ENCODE data around the gene EPG5. TPM values are rescaled to one million over a fixed set of nuclear protein-coding genes. Genes with fewer than 3 reads are reported as not detected.
"Not testable (repeated sequence)": the region's sequence is repeated elsewhere in the genome, so short reads cannot be mapped to it uniquely, and the experiment has no call there.

Gene EPG5
- total and polyA plus RNA-seq, 9 donors: 9.1 to 17.1 (median 11.5) TPM

DNA sequence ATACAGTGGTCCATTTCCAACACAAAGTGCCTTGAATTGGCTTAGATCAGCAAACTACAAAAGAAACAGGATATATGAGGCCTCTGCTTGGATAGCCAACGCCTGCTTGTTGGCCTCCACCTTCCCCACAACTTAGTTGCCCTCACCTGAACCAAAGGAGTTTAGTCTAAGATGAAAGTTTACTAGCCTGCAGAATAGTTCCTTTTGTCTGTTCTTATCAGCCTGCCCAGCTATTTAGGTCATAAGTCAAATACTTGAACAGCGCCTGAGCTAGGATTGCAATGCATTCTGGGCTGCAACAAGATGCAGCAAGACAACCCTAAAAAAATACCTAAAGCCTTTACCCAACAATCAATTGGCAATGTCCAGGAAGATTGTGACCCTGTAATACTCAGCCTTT lies 13.1 kb upstream of the EPG5 start:
- H3K9me3 ChIP-seq (replicated peaks; ENCODE audit: control insufficient read depth, low read depth, low read length): no peaks in the 10 kb centered on the region
- H3K4me1 ChIP-seq (ENCODE audit: control insufficient read depth, insufficient read depth, low read length): no peaks in the 10 kb centered on the region
- DNase-seq: no peak
- no peaks in the 10 kb centered on the region for H3K27me3 ChIP-seq (ENCODE audit: control insufficient read depth, insufficient read depth, low read length)
- 83% methylated on average over 1 of the region's 2 CpGs for WGBS (ENCODE audit: insufficient coverage)
- no peaks in the 10 kb centered on the region for H3K36me3 ChIP-seq (ENCODE audit: control insufficient read depth, insufficient read depth, low read length)
- H3K4me3 ChIP-seq (ENCODE audit: low read length): no peak overlapping the region
- H3K27ac ChIP-seq (ENCODE audit: low read length): no peak overlapping the region

DNA sequence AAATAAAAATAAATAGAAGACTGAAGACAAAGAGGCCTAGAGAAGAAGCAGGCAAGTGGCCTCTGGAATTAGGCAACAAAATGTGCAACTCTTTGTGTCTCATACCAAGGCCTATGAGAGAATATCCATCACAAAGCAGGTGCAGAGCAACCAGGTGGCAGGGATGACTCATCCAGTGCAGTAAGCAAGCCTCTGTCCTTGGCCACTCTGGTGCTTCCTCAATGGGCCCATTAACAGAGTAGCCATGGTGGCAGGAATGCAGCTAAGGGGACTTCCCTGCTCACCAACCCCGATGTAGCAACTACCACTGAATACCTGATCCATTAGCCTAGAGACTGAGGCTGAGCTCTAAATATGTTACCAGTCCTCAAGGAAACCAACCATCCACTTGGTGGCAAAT lies 11.0 kb upstream of the EPG5 start:
- no CpG with 5 or more reads among the region's 1 CpG for WGBS (ENCODE audit: insufficient coverage)
- DNase-seq: no peak
- no peak overlapping the region for H3K27ac ChIP-seq (ENCODE audit: low read length)

DNA sequence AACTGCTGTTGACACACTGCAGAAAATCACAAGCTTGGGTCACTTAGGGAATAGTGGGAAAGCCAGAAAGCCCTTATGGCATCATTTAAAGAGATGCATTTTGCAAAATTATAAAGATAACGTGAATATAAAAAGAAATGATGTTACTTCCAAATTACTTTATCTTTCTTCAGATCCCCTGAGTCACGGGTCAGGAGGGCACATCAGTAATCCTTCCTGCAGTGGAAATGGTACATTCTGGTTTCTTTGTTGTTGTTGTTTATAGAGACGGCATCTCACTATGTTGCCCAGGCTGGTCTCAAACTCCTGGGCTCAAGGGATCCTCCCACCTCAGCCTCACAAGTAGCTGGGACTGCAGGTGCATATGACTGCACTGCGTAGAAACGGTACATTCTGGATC lies 9.8 kb upstream of the EPG5 start:
- no peak for DNase-seq
- Histone ChIP-seq H3K27ac (ENCODE audit: low read length) (no peak overlapping the region), H3K4me1 (ENCODE audit: control insufficient read depth, insufficient read depth, low read length) (no peaks in the 10 kb centered on the region), H3K9me3 (replicated peaks; ENCODE audit: control insufficient read depth, low read depth, low read length) (no peaks in the 10 kb centered on the region), H3K4me3 (ENCODE audit: low read length) (no peak overlapping the region), H3K36me3 (ENCODE audit: control insufficient read depth, insufficient read depth, low read length) (no peaks in the 10 kb centered on the region), H3K27me3 (ENCODE audit: control insufficient read depth, insufficient read depth, low read length) (no peaks in the 10 kb centered on the region)
- WGBS (ENCODE audit: insufficient coverage): no CpG with 5 or more reads among the region's 5 CpGs

More for the DNA sequence above, 11.0 kb upstream of the EPG5 start:
- H3K9me3 ChIP-seq (replicated peaks; ENCODE audit: control insufficient read depth, low read depth, low read length): no peaks in the 10 kb centered on the region
- H3K4me3 ChIP-seq (ENCODE audit: low read length): no peak overlapping the region
- H3K27me3 ChIP-seq (ENCODE audit: control insufficient read depth, insufficient read depth, low read length): no peaks in the 10 kb centered on the region
- H3K4me1 ChIP-seq (ENCODE audit: control insufficient read depth, insufficient read depth, low read length): no peaks in the 10 kb centered on the region
- H3K36me3 ChIP-seq (ENCODE audit: control insufficient read depth, insufficient read depth, low read length): no peaks in the 10 kb centered on the region

DNA sequence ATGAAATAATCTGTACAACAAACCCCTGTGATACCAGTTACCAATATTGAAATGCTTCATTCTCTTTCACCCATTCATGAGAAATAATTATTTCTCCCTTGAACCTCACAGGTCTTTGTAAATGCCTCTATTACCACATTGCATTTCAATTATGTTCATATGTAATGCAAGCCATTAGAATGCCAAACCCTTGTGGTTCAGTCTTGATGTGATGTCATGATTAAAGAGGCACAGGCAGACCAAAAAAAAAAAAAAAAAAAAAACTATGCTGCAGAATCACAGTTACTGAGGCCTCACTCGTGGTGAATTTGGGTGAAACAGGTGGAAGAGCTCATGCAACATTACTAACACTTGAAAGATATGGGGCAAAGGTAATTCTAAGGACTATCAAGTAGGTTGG lies 9.4 kb upstream of the EPG5 start:
- no peaks in the 10 kb centered on the region for H3K9me3 ChIP-seq (replicated peaks; ENCODE audit: control insufficient read depth, low read depth, low read length)
- no peak overlapping the region for H3K27ac ChIP-seq (ENCODE audit: low read length)
- H3K4me1 ChIP-seq (ENCODE audit: control insufficient read depth, insufficient read depth, low read length): no peaks in the 10 kb centered on the region
- no peaks in the 10 kb centered on the region for H3K36me3 ChIP-seq (ENCODE audit: control insufficient read depth, insufficient read depth, low read length)
- DNase-seq: no peak
- H3K4me3 ChIP-seq (ENCODE audit: low read length): no peak overlapping the region
- no peaks in the 10 kb centered on the region for H3K27me3 ChIP-seq (ENCODE audit: control insufficient read depth, insufficient read depth, low read length)
- WGBS (ENCODE audit: insufficient coverage): no CpG with 5 or more reads among the region's 1 CpG

DNA sequence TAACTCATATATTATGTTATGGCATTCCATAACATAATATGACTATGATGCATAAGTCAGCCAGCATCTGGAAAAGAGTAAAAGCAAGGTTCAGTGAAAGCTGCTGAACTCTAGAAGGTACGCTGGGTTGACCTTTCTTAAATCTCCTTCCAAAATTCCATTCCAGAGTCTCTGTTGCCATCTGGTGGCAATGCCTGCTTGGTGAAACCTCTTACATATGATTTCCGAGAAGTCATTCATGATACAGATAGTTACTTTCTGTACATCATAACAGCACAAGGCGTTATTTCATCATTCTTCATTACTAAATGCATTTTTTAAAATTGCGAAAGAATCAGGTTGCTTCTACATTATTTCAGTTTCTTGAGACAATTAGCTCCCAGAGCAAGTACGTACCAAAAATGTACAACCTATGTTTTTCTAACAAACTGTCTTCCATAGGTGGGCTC lies 7.0 kb upstream of the EPG5 start:
- DNase-seq: peak; percentile 66
- H3K27ac ChIP-seq (ENCODE audit: low read length): no peak overlapping the region

DNA sequence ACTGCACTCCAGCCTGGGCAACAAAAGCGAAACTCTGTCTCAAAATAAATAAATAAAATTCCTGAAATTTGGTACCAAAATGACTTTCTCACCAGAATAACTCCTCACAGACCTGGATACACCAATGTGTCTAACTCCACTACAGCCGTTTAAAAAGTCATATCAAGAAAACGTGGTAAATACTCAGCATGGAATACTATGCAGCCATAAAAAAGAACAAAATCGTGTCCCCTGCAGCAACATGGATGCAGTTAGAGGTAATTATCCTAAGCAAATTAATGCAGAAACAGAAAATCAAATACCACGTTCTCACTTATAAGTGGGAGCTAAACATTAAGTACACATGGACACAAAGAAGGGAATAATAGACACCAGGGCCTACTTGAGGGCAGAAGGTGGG lies 2.2 kb downstream of the EPG5 start:
- not testable (repeated sequence) for H3K36me3 ChIP-seq (ENCODE audit: control insufficient read depth, insufficient read depth, low read length); DNase-seq; H3K27ac ChIP-seq (ENCODE audit: low read length); H3K9me3 ChIP-seq (replicated peaks; ENCODE audit: control insufficient read depth, low read depth, low read length); H3K4me1 ChIP-seq (ENCODE audit: control insufficient read depth, insufficient read depth, low read length); H3K27me3 ChIP-seq (ENCODE audit: control insufficient read depth, insufficient read depth, low read length); H3K4me3 ChIP-seq (ENCODE audit: low read length)
- WGBS (ENCODE audit: insufficient coverage): 100% methylated on average over 1 of the region's 5 CpGs

More for the DNA sequence above, 7.0 kb upstream of the EPG5 start:
- WGBS (ENCODE audit: insufficient coverage): 0% methylated on average over 1 of the region's 5 CpGs
- Histone ChIP-seq H3K36me3 (ENCODE audit: control insufficient read depth, insufficient read depth, low read length) (no peaks in the 10 kb centered on the region), H3K4me1 (ENCODE audit: control insufficient read depth, insufficient read depth, low read length) (no peaks in the 10 kb centered on the region), H3K9me3 (replicated peaks; ENCODE audit: control insufficient read depth, low read depth, low read length) (no peaks in the 10 kb centered on the region), H3K27me3 (ENCODE audit: control insufficient read depth, insufficient read depth, low read length) (no peaks in the 10 kb centered on the region), H3K4me3 (ENCODE audit: low read length) (no peak overlapping the region)

DNA sequence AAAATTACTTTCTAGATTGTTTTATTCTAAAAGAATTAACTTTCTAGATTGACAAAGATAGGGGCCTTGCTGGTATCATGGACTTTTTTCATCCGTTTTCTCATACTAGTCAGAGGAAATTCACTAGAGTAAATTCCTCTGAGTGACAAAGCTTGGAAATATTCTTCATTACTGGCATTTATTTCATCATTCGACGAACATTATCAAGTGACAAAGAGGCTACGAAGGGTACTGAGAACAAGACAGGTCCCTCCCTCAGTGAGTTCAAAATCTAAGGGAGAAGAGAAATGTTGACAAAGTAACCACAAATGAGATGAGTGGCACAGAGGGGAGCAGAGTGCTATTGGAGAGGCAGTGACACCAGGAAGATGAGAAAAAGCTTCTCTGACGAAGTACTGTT lies 4.3 kb downstream of the EPG5 start:
- DNase-seq: no peak
- peaks cover 5% of the 10 kb centered on the region for H3K4me1 ChIP-seq (ENCODE audit: control insufficient read depth, insufficient read depth, low read length)
- H3K27ac ChIP-seq (ENCODE audit: low read length): no peak overlapping the region
- H3K36me3 ChIP-seq (ENCODE audit: control insufficient read depth, insufficient read depth, low read length): peaks cover 3% of the 10 kb centered on the region
- WGBS (ENCODE audit: insufficient coverage): 89% methylated on average over 1 of the region's 5 CpGs
- no peaks in the 10 kb centered on the region for H3K27me3 ChIP-seq (ENCODE audit: control insufficient read depth, insufficient read depth, low read length)
- no peaks in the 10 kb centered on the region for H3K9me3 ChIP-seq (replicated peaks; ENCODE audit: control insufficient read depth, low read depth, low read length)
- H3K4me3 ChIP-seq (ENCODE audit: low read length): no peak overlapping the region

DNA sequence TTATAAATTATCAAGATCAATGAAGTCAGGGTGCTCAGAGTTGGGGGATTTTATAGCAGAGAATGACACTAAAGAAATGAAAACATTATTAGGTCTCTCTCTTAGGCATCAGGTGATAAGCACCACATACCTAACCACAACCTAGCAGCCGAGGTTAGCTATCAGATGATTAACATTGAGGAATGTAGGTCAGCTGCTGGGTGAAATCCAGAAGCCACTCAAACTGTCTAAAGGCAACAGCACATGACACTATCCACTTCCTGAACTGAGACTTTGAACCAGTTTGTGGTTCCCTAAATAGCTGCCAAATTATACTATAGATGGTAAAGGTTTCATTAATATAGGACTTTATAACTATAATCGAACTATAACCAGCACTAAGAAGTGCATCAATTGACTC lies 4.7 kb downstream of the EPG5 start:
- H3K9me3 ChIP-seq (replicated peaks; ENCODE audit: control insufficient read depth, low read depth, low read length): no peaks in the 10 kb centered on the region
- peaks cover 3% of the 10 kb centered on the region for H3K36me3 ChIP-seq (ENCODE audit: control insufficient read depth, insufficient read depth, low read length)
- DNase-seq: peak; percentile 30
- no CpG with 5 or more reads among the region's 2 CpGs for WGBS (ENCODE audit: insufficient coverage)
- H3K27me3 ChIP-seq (ENCODE audit: control insufficient read depth, insufficient read depth, low read length): no peaks in the 10 kb centered on the region
- H3K4me3 ChIP-seq (ENCODE audit: low read length): no peak overlapping the region
- no peak overlapping the region for H3K27ac ChIP-seq (ENCODE audit: low read length)
- H3K4me1 ChIP-seq (ENCODE audit: control insufficient read depth, insufficient read depth, low read length): peaks cover 2% of the 10 kb centered on the region

DNA sequence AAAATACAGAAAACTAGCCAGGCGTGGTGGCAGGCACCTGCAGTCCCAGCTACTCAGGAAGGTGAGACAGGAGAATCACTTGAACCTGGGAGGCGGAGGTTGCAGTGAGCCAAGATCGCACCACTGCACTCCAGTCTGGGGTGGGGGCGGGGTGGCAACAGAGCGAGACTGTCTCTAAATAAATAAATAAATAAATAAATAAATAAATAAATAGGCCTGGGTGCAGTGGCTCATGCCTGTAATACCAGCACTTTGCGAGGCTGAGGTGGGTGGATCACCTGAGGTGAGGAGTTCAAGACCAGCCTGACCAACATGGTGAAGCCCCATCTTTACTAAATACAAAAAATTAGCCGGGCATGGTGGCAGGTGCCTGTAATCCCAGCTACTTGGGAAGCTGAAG lies 7.6 kb downstream of the EPG5 start:
- not testable (repeated sequence) for H3K27ac ChIP-seq (ENCODE audit: low read length); H3K4me3 ChIP-seq (ENCODE audit: low read length); DNase-seq; H3K4me1 ChIP-seq (ENCODE audit: control insufficient read depth, insufficient read depth, low read length); H3K27me3 ChIP-seq (ENCODE audit: control insufficient read depth, insufficient read depth, low read length); H3K9me3 ChIP-seq (replicated peaks; ENCODE audit: control insufficient read depth, low read depth, low read length); H3K36me3 ChIP-seq (ENCODE audit: control insufficient read depth, insufficient read depth, low read length)
- no CpG with 5 or more reads among the region's 7 CpGs for WGBS (ENCODE audit: insufficient coverage)

DNA sequence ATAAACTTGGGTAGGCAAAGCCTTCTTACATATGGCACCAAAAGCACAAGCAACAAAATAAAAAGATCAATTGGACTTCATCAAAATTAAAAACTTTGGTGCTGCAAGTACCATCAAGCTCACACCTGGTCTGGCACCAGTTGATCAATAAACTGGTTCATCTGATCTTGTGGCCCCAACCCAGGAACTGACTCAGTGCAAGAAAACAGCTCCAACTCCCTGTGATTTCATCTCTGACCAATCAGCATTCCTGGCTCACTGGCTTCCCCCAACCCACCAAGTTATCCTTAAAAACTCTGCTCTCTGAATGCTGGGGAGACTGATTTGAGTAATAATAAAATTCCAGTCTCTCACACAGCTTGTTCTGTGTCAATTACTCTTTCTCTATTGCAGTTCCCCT lies 8.4 kb downstream of the EPG5 start:
- Histone ChIP-seq H3K27ac (ENCODE audit: low read length) (no peak overlapping the region), H3K4me1 (ENCODE audit: control insufficient read depth, insufficient read depth, low read length) (no peaks in the 10 kb centered on the region), H3K27me3 (ENCODE audit: control insufficient read depth, insufficient read depth, low read length) (no peaks in the 10 kb centered on the region), H3K4me3 (ENCODE audit: low read length) (no peak overlapping the region), H3K9me3 (replicated peaks; ENCODE audit: control insufficient read depth, low read depth, low read length) (no peaks in the 10 kb centered on the region), H3K36me3 (ENCODE audit: control insufficient read depth, insufficient read depth, low read length) (peaks cover 17% of the 10 kb centered on the region)
- DNase-seq: no peak

DNA sequence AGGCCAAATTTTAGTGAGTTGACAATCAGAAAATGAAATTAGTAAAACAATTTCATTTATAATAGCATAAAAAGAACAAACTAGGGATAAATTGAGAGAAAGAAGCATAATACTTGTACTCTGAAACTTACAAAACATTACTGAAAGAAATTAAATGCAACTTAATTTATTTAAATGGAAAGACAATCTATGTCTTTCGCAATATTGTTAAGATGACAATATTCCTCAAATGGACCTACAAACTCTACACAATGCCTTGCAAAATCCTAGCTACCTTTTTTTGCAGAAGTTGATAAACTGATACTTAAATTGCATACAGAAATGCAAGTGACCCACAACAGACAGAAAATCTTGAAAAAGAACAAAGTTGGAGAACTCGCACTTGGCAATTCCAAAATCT lies 9.1 kb downstream of the EPG5 start:
- Histone ChIP-seq H3K27me3 (ENCODE audit: control insufficient read depth, insufficient read depth, low read length) (no peaks in the 10 kb centered on the region), H3K36me3 (ENCODE audit: control insufficient read depth, insufficient read depth, low read length) (peaks cover 21% of the 10 kb centered on the region), H3K4me1 (ENCODE audit: control insufficient read depth, insufficient read depth, low read length) (no peaks in the 10 kb centered on the region), H3K9me3 (replicated peaks; ENCODE audit: control insufficient read depth, low read depth, low read length) (no peaks in the 10 kb centered on the region), H3K27ac (ENCODE audit: low read length) (no peak overlapping the region), H3K4me3 (ENCODE audit: low read length) (no peak overlapping the region)
- DNase-seq: no peak
- WGBS (ENCODE audit: insufficient coverage): no CpG with 5 or more reads among the region's 2 CpGs
